GM21825 (cell line): ENCODE data around the gene NTM.

Source experiments
- ATAC-seq: cut with Tn5 transposase; IDR thresholded peaks from one replicate; pipeline ENCODE4 v1.9.1; 2021; ENCODE audit warnings: mild to moderate bottlenecking, moderate library complexity; ENCODE audit not compliant: unreplicated experiment

The NTM gene

DNA sequence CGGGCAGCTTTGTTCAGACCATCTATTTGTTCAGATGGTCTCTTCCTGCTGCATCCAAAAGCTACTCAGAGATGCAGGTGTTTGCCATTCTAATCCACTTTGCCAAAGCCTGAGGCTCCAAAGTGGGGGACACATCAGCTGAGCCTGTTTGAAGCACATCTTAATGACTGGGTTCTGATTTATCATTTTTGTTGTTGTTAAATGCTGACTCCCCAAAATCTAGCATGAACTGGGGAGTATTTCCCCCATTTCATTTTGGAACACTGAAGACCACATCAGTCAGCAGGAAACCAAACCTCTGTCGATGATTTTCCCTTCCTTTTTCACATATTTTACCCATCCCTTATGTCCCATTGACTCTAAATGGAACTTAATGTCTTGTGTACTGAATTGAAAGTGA is 262.6 kb downstream of the NTM start:
- no peak for ATAC-seq

DNA sequence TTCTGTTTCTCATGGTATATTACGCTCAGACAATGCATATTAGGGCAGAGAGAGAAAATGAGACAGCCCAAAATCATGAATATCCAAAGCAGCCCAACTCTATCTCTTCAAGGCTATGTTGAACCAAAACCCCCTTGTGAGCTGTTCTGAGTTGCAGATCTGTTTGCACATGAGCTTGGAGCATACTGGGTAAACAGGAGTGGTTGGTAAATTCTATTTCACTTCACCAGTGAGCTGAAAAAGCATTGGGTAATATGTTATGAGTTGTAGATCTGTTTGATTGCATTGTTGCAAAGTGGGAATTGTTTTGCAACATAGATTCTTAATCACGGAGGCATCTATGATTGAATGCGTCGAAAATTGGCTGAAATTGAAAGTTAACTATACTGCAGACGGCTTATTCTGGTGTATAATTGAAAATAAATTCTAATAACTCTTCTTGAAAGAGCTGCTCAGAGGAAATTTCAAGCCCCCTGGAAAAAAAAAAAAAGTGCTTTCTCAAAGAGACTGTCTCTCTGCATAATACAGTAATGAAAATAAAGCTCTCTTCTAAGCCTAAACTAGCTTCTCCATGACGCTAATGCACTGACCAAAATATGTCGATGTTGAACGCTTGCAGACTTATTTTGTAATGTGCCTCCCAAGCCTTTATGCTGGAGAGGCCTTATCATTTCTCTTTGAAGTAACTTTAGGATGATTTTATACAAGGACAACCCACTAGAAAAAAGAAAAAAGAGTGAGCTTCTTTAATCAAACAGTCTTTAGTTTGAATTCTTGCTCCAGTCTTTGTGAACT is 263.7 kb downstream of the NTM start:
- ATAC-seq = no peak

DNA sequence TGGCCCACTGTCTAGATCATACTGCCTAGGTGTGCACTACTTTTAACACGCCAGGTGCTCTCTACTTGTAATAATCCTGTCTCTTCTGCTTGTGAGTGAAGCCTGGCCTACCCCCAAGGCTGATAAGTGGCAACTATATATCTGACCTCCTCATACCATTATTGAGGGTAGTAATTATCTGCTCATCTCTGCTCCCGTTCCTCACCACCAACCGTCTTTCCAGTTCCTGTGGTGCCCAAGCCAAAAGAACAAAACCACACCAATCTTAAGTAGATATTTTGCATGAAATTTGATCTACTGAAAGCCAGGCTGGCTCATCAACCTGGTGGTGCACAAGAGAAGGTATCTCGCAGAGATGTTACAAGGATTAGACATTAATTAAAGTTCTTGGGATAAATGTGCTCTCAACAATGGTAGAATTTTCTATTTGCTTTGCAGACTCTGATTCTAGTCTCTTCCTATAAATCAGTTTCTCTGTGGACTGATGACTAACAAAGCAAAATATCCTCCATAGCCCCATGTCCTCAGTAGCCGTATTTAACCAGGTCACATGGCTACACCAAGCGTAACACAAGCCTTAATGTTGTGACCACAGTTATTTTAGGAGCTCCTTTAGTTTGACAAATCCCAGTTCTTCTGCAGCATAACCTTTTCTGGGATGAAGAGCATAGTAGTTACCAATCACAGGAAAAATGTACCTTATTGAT is 267.2 kb downstream of the NTM start:
- no peak for ATAC-seq

DNA sequence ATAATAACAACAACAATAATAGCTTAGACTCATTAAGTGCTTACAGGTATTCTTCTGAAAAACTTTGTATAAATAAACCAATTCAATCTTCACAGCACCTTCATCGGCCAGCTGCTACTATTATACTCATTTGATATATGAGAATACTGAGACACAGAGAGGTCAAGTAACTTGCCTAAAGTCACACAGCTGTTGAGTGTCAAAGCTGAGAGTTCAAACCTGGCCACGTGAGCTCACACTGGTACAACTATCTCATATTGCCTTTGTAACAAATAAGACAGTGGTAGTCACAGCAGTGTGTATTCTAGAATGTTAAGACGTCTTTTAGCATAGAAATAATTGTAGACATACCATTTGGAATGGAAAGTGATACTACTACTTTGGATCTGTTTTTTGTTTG is 268.5 kb downstream of the NTM start:
- ATAC-seq = no peak

DNA sequence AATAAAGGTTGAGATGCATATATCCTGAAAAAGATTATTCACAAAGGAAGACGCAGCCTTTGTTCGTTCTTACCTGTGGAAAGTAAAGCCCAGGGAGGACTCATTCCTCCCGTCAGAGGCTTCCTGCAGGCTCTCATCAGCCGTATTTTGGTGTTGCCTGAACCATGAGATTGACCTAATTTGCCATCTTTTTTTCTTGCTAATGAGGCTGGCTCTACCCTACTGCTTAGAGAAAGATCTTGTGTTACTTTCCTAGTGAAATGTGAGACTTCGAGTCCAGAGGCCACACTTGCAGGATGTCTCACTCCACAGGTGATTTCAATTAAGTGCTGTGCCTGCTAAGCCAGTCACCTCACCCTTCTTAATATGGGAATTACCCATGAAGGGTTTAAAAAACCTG is 269.9 kb downstream of the NTM start:
- ATAC-seq = no peak

DNA sequence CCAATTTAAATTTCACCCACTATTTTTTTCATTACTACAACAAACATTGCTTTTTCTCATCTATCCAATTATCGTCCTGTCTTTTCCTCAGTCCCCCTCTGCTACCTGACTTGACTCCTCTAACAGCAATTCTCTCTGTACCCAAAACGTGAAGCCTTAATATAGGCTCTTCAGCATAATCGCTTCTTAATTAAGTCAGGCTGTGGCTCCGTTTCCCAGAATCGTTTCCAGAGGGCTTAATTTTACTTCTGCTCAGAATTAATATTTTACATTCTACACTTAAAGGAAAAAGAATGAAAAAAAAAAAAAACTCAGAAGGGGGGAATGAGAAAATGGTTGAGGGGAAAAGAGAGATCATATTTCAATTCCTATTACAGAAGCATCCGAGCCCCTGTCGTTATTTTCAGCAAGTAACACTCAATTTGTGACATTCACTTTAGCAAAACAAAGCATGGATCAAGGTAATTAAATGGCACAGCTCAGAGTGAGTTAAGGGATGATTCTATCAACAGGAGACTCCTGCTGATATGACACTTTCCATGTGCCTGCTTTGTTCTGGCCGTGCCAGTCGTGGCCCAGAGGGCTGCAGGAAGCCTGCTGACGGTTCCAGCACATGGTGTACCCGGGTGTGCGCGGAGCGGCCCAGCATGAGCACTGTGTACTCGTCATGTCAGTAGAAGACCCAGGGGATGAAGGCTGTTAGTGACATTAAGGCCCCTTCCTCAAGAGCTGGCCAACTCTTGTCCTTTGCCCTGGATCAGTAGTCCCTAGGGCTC is 272.5 kb downstream of the NTM start:
- no peak for ATAC-seq

DNA sequence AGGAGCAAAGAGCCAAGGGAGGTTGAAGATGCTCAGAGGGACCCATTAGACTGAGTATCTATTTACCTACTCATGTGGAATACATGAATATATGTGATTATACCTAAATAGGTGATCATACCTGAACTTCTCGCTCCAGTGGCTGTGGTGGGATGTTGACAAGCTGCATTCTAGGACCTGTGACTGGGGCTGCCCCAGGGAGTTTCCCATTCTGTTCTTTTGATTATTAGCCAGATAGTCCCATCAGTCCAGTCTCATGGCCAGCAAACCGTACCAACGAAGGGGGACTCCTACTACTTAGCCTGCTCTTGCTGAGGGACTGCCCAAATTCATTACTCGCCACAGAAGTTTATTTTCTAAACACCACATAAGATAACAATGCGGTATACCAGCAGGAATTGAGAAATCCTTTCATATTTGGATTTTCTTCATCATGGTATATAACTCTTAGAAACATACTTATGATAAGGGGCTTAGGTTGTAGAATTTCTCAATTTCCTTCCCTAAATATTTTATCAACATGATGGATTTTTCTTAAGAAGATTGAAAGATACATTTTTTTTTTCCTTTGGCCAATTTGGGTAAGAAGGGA is 273.9 kb downstream of the NTM start:
- no peak for ATAC-seq

DNA sequence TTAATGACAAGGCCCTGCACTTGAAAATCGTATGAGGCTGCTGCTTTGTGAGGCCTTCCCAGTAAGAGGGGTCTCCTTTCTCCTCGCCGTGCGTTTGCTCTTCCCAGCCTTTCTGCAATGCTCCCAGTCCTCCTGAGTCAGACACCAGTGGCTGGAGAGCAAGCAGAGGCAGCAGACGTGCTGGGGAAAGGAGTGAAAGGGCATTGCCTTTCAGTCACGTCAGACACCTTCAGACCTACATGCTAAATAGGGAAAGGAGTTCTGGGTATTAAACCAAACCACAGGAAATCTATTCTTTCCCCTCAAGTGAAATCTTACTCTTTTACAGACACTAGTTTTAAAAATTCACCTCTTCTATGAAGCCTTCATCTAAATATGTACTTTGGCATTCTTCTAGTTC is 274.8 kb downstream of the NTM start:
- no peak for ATAC-seq

DNA sequence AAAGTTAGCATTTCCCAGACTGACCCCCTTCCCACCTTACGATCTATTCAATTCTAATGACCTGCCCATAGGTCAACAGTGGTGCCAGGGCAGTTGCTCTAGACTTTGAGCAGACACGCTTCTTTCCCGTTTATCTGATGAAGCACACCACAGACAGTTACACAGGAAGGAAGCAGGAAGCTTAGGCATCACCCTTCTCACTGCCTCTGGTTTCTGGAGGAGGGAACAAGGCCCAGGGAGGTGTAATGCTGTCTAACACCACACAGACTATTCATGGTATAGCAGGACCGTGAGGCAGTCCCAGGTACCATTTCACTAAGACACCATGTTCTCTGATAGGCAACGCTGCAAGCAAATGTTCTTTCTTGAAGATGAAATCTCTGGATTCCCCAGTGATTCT is 279.4 kb downstream of the NTM start:
- ATAC-seq = no peak

DNA sequence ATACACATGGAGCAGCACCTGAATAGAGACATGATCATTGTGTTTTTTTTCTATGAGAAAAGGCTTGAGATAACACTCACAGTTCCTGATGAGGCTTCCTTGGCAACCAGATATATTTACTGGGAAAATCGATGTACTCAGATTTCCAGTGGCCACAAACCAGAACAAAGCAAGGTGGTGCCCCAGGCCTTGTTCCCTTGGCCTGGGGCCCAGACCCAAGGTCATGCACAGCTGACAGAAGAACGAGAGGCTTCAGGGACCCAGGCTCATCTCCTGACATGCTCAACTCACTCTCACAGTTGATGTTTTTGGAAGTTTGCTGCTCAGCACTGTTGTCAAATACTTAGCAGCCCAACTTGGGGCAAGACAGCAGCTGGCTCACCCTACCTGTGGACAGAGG is 281.8 kb downstream of the NTM start:
- no peak for ATAC-seq

DNA sequence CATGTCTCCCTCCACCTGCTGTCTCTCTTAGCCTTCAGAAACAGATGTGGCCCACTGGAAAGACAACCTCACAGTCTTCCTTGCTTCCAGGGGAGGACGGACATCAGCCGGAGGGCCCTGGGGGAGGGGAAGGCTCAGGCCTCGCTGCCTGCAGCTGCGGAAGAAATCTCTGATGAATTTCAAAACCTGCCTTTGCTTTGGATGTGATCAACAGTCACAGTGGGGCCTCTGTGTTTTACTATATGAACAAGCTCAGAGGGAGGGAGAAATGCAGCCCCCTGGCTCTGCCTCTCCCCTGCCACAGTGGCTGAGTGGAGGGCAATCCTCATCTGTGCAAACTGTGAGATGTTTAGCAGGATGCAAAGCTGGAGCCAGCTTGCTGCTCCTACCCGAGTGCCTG is 282.8 kb downstream of the NTM start:
- ATAC-seq = no peak

DNA sequence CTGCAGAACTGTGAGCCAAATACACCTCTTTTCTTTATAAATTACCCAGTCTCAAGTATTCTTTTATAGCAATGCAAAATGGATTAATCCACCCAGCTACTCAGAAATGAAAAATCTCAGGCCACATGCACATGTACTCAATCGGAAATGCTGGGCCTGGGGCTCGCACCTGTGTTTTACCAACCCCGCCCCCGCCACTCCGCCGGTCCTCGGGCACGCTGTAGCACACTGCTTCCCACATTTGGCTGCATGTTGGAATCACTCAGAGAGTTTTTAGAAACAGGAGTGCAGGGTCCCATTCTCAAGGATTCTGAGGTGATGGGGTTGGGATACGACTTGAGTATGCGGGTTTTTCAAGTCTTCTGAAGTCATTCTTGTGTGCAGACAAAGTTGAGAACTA is 284.4 kb downstream of the NTM start:
- ATAC-seq = no peak

DNA sequence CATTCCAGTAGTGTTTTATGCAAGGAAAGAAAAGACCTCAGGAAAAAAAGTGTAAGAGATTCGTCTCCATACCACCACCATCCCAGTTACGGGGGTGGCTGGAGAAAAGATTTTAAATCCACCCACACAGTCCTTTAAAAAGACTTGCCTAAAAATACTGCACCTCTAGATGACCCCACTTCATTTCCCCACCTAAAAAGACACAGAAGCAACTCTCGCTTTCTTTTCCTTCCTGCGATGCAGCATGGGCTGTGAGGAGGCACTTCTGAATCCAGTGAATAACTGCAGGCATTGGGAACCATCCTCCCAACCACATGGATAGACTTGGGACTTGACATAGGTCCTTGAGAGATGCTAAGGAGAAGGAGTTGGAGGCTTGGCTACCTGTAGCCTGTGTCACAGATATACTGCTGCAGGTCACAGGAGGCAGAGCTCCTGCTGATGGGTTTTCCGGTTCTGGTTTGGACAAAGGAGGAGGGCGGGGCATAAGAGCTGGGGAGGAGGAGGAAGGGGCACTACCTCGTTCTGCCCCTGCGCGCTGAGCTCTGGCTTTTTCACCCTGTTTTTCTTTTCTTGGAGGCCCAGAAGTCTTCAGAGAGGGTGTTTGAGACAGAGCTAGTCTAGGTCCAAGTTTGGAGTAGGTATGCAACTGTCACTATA is 285.9 kb downstream of the NTM start:
- ATAC-seq = no peak

DNA sequence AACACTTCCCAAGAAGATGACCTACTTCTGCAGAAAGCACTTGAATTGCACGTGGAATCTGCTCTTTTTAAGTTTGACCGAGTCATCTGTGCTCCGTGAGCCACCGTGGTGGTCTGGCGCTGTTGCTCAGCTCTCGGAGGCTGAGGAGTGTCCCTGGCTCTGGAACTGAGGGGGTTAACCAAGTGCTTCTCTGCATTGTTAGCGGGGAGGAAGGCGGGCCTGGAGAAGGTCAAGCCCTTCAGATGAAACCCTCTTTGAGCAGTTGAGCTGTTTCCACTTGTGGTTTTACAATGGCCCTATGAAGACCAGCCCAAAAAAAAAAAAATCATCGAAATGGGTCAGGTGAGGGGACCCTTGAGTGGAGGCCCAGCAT is 286.4 kb downstream of the NTM start:
- ATAC-seq = no peak

DNA sequence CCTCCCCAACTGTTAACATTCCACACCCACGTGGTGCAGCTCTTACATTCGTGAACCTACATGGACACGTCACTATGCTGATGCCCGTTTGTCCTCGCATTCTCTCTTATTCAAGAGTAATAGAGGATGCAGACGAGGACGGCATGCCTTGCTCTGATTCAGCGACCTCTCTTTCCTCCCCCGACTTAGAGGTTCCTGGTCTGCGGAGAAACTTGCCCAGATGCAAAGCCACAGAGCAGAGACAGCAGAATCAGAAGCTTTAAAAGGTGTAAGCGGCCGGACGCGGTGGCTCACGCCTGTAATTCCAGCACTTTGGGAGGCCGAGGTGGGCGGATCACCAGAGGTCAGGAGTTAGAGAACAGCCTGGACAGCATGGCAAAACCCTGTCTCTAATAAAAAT is 288.0 kb downstream of the NTM start:
- no peak for ATAC-seq

DNA sequence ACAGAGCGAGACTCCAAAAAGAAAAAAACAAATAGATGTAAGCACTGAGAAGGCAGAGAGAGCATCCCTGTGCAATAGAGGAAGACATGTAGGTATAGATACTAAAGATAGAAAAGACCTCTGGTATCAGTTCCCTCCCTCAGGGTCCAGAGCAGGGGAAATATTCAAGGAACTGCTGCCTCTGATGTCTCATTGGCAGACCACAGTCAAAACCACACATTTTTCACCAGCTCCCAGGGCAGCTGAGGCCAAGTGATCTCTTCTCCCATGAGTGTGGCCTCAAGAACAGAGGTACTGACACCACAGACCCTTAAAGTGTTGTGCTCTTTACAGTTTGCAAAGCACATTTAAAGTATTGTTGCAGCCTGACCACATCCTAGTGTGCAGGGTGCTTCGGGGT is 288.5 kb downstream of the NTM start:
- peak; percentile 69 for ATAC-seq

DNA sequence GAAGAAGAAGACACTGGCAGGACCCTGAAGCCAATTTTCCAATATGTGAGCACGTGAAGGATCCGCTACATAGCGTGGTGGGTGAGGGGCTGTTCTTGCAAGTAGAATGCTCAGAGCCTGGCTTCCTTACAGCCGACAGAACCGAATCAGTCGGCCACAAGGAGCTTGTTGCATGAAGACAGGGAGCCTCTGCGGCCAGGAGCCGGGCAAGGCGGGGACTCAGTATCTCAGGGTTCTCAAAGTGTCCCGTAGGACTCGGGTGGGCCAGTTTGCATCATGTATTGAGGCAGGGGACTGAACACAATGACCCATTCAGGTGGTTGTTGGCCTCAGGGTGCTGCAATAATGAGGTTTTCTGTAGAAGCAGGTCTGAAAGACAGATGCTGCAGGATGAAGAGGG is 289.5 kb downstream of the NTM start:
- no peak for ATAC-seq

DNA sequence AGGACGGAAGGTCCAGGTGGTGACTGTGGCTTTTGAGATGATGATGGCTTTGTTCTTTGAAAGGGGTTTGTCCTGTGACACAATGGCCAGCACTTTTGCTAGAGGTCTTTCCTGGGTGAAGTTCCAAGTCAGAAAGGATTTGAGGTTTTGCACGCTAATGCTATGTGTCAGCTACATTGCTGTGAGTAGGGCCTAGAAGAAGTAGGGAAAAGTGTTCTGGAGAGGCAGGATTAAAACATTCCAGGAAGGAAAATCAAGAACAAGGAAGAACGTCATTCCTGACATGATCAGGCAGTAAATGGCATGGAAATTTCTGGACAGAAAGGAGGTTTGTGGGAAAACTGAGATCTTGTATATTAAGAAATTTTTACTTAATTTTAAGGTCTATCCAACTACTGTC is 290.7 kb downstream of the NTM start:
- ATAC-seq = no peak

DNA sequence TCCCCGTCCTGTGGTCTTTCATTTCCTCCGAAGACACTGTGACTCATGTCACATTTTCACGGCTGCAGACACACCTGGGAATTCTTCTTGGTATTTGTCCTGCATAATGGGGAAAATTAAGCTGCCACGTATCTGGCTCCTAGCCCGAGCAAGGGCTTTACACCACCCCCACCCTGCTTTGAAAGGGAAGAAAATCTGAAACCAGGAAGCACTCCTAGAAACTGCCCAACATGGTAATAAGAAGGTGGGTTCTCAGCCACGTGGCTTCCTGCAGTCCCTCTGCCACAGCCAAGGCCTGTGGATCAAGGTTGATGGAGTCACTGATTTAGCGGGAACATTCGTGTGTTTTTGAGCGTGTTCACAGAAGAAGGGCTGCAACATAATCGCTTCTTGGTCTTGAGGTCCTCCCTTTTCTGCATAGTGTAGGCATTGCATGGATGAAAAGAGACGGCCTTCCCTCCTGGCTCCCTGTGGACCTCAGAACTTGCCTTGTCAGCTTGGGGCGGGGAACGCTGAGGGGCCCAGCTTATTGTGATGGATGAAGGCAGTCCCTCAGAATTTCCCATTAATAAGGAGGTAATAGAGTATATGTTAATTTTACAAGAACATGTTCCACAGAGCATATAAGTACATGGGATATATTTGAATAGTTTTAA is 292.0 kb downstream of the NTM start:
- no peak for ATAC-seq

DNA sequence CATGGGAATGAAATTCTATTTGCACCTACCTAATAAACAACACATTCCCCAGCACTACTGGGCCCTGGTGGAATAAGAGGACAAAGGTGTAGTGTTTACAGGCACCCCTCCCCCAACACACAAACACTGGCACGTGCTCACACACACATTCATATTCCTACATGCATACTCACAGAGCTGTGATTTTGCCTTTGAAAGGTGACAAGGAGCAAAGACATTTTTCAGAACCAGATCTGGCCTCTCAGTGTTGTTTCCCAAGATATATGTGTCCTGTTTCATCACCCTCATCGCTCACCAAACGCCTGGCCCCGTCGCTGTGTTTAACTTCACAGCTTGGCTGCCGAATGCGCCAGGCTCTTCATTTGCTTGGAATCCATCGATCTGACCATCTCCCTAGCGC is 292.6 kb downstream of the NTM start:
- ATAC-seq = no peak
